Activated CD4-positive, alpha-beta T cell treated with anti-CD3 and anti-CD28 coated beads, Interleukin-2, amount 50 U/mL, for 1 hour (primary cell): ENCODE measurements around the gene SLC9A9.
"Not testable (repeated sequence)": the region's sequence is repeated elsewhere in the genome, so short reads cannot be mapped to it uniquely, and the experiment has no call there.

Experiments
- DNase-seq: peaks from one replicate; pipeline ENCODE4 v3.0.0-alpha.2; 2020

Gene SLC9A9

GRCh38 chr3:143751643-143752178, 96.6 kb downstream of the SLC9A9 start:
- no peak for DNase-seq

- no peak for DNase-seq
Measured at GRCh38 chr3:143750841-143751240, 97.4 kb downstream of the SLC9A9 start.

GRCh38 chr3:143749926-143750325, 98.3 kb downstream of the SLC9A9 start:
- DNase-seq = no peak

GRCh38 chr3:143737065-143737464, 111.2 kb downstream of the SLC9A9 start:
- no peak for DNase-seq

- DNase-seq = no peak
Measured at GRCh38 chr3:143736205-143736997, 111.9 kb downstream of the SLC9A9 start.

GRCh38 chr3:143731776-143732175, 116.5 kb downstream of the SLC9A9 start:
- no peak for DNase-seq

- DNase-seq = no peak
Measured at GRCh38 chr3:143731320-143731719, 116.9 kb downstream of the SLC9A9 start.

GRCh38 chr3:143727391-143727790, 120.9 kb downstream of the SLC9A9 start:
- no peak for DNase-seq

GRCh38 chr3:143726727-143727126, 121.5 kb downstream of the SLC9A9 start:
- no peak for DNase-seq

GRCh38 chr3:143720381-143720780, 127.9 kb downstream of the SLC9A9 start:
- DNase-seq = no peak

- no peak for DNase-seq
Measured at GRCh38 chr3:143718463-143718862, 129.8 kb downstream of the SLC9A9 start.

GRCh38 chr3:143716731-143717130, 131.5 kb downstream of the SLC9A9 start:
- no peak for DNase-seq

GRCh38 chr3:143712522-143712921, 135.7 kb downstream of the SLC9A9 start:
- DNase-seq = no peak

- DNase-seq = no peak
Measured at GRCh38 chr3:143707848-143708247, 140.4 kb downstream of the SLC9A9 start.

GRCh38 chr3:143700431-143700975, 147.8 kb downstream of the SLC9A9 start:
- no peak for DNase-seq

- DNase-seq = no peak
Measured at GRCh38 chr3:143699424-143699823, 148.8 kb downstream of the SLC9A9 start.

- DNase-seq = no peak
Measured at GRCh38 chr3:143698682-143699303, 149.5 kb downstream of the SLC9A9 start.

- DNase-seq = no peak
Measured at GRCh38 chr3:143697975-143698374, 150.3 kb downstream of the SLC9A9 start.

GRCh38 chr3:143695333-143695732, 152.9 kb downstream of the SLC9A9 start:
- not testable (repeated sequence) for DNase-seq

GRCh38 chr3:143693506-143693905, 154.8 kb downstream of the SLC9A9 start:
- DNase-seq = no peak

GRCh38 chr3:143686638-143687197, 161.6 kb downstream of the SLC9A9 start:
- DNase-seq = no peak

GRCh38 chr3:143685491-143685890, 162.8 kb downstream of the SLC9A9 start:
- no peak for DNase-seq

GRCh38 chr3:143677430-143677829, 170.8 kb downstream of the SLC9A9 start:
- no peak for DNase-seq

- no peak for DNase-seq
Measured at GRCh38 chr3:143676747-143677146, 171.5 kb downstream of the SLC9A9 start.
